T-helper 2 cell (primary cell): ENCODE measurements around the gene DESI2.
"Not testable (repeated sequence)": the region's sequence is repeated elsewhere in the genome, so short reads cannot be mapped to it uniquely, and the experiment has no call there.

ENCODE experiments used
- DNase-seq, 5 experiments: peaks; one replicate each; pipeline versions ENCODE4 v3.0.0 to v3.0.0-alpha.2; 2012 to 2022

Gene DESI2

DNA sequence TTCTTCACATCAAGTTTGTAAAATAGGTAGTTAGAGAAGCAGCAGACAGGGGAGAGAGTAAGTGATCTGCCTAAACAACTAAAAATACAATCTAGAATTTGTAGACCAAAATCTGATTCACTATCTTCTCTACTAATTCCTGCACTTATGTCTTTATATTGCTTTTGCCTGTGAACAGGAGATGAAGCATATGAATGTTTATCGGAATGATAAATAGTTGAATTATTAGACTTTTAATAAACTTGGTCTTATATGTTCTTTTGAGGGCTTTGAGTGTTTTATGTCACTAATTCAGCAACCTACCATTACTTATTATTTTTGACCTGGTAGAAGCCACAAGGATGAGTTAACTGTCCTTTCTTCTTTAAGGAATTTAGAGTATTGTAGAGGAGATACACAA is 2.3 kb downstream of the DESI2 start:
- no peak for DNase-seq

DNA sequence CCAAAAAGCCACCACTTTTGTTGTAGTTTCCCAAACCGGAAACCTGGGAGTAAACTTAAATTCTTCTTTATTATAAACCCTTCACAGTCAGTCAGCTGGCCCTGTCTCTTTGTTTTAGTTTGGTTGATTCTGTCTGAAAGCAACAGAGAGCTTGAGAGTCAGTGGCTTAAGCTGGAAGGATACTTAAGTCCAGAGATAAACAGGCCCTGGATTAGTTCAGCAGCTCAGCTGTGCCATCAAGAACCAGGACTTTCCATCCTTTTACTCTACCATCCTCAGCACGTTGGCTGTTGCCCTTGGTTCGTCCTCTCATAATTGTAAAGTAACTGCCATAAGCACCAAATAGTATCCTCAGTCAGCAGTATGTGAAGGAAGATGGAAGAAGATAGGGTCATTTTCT is 4.5 kb downstream of the DESI2 start:
- DNase-seq: no peak

DNA sequence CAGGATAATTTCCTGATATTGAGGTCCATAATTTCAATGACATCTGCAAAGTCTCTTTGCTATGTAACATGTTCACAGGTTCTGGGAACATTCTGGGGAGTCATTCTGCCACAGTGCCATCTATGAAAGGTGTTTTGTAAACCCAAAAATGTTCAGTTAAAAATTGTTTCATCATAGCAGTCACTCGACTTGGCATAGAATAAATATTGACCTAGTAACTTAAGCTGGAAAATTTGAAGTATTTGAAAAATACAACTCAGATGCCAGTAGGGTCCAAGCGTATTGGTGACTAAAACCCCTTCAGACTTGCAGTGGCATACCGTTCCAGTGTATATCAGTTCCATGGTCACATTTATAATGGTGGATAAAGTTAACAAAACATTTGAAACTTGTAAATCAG is 6.8 kb downstream of the DESI2 start:
- DNase-seq: no peak

DNA sequence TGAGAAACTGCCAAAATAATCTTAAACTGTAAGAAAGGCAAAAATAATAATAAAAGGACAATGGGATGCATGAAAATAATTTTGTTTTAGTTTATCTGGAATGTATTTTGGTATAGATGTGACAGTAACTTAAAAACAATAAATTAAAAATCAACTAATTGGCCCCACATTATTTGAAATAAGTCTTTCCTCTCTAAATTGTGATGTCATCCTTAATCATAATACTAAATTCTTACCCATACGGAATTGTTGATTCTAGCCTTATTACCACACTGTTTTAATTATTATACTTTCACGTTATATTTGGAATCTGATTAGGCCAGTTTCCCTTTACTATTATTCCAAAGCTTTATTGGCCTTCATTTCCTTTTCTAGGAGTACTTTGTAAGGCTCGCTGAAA is 7.7 kb downstream of the DESI2 start:
- DNase-seq: no peak

GRCh38 chr1:244661569-244662312 is 8.8 kb downstream of the DESI2 start:
- not testable (repeated sequence) for DNase-seq

DNA sequence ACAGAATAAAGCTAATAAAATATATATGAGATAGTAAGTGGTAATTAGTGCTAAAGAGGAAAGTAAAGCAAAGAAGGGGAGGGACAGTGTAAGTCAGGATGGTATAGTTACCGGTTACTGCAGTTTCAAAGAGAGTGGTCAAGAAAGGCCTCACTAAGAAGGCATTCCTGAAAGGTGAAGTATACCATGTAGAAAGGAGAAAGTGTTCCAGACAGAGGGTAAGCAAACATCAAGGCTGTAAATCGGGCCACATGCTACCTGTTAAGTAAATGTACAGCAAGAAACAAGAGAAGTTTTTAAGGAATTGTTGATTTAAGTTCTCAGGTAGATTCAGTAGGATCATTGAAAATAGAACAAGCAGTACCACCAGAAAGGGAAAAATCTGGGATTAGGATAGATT is 9.7 kb downstream of the DESI2 start:
- no peak for DNase-seq

DNA sequence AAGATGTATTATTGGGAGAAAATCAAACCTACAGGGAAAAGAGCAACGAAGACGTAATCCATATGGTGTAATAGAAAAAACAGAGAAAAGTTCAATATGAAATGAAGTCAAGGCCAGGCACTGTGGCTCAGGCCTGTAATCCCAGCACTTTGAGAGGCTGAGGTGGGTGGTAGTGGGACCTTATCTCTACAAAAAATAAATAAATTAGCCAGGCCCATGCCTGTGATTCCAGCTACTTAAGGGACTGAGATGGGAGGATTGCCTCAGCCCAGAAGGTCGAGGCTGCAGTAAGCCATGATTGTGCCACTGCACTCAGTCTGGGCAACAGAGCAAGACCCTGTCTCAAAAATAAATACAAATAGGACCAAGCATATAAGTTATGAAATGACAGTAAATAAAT is 11.4 kb downstream of the DESI2 start:
- DNase-seq: no peak

- peak in 1 of 5 experiments; percentile 49 for DNase-seq
Measured at GRCh38 chr1:244665771-244666217, 12.9 kb downstream of the DESI2 start.

GRCh38 chr1:244666672-244667418 is 13.9 kb downstream of the DESI2 start:
- DNase-seq: not testable (repeated sequence)

- no peak for DNase-seq
Measured at GRCh38 chr1:244667797-244668196, 14.9 kb downstream of the DESI2 start.

DNA sequence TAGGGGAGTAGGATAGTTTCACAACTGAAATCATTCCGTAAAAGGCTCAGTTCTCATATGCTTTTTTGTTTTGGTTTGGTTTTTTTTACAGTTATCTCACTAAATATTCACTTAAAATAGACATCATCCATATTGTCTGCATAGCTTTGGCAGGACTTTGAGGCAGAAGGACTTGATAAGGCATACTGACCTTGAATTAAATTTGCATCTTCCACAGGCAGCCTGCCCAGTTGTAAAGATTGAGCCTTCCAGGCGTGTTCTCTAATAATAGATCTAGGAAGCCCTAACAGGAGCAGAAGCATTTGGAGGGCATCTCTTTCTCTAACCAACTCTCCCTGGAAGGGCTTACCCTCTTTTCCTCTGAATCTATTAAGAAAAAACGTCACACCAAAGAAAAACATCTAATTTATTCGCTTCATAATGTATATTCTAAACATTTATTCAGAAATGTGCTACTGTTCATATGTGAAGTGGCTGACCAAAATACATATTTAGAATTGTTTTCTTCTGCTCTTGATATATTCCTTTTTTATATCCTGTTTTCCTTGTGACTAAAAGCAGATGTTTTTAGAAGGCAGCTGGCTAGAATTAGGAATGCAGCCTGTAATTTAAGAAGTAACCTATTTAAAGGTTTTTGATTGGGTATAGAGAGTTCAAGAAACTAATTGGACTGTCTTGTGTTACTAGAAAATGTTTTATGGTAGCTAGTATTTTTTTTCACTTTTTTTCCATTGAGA is 20.2 kb downstream of the DESI2 start:
- no peak for DNase-seq

DNA sequence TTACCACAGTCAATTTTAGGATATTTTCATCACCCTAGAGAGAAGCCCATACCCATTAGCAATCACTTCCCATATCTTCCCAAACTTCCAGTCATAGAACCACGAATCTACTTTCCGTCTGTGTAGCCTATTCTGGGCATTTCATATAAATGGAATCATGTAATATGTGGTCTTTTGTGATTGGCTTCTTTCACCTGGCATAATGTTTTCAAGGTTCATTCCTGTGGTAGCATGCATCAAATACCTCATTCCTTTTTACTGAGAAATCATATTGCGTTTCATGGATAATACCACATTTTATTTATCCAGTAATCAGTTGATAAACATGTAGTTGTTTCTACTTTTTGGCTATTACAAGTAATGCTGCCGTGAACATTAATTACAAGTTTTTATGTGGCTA is 21.5 kb downstream of the DESI2 start:
- no peak for DNase-seq

DNA sequence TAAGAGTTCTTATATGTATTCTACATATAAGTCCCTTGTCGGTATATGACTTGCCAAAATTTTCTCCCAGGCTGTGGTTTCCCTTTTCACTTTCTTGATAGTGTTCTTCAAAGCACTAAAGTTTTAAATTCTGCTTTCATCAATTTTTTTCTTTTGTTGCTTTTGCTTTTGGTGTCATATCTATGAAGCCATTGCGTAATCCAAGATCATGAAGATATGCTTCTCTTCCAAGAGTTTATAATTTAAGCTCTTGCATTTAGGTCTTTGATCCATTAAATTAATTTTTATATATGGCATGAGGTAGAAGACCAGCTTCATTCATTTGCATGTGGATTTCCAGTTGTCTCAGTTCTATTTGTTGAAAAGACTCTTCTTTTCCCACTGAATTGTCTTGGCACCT is 22.2 kb downstream of the DESI2 start:
- DNase-seq: no peak

DNA sequence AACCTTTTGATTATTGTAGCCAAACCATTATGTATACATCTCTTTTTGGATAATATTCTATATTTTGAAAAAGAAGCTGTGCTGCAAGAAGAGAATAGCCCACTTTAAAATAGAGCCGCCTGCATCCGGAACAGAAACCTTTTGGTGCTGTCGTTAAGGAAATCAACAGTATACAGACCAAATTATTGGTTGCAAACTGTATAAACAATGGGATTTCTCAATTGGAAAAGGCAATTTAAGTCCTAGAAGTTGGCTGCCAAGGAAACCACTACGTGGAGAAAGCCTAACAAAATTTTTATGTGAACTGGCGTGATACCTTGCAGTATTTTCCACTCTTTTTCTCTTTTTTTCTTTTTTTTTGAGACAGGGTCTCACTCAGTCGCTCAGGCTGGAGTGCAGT is 25.8 kb downstream of the DESI2 start:
- DNase-seq: no peak

- DNase-seq: no peak
Measured at GRCh38 chr1:244680667-244681066, 27.7 kb downstream of the DESI2 start.

- DNase-seq: not testable (repeated sequence)
Measured at GRCh38 chr1:244682087-244682486, 29.2 kb downstream of the DESI2 start.

GRCh38 chr1:244695937-244696336 is 43.0 kb downstream of the DESI2 start:
- no peak for DNase-seq

- no peak for DNase-seq
Measured at GRCh38 chr1:244699741-244700140, 46.8 kb downstream of the DESI2 start.

DNA sequence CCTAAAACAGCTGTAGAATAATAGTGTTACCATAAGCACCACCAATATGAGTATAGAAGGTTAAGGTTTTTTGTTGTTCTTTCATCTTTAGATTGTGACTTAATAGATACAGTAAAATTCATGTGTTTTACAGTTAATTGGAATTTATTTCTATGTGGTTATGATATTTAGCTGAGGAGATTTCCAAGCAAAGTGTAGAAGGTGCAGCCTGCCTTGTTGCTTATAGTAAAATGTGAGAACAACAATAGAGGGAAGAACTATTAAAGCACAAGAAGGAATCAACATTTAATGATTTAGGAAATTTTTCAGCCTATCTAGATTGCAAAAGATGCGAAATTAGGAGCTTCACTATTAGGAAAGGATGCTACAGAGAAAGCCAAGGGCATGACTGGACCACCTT is 47.9 kb downstream of the DESI2 start:
- DNase-seq: no peak

GRCh38 chr1:244702620-244703019 is 49.7 kb downstream of the DESI2 start:
- no peak for DNase-seq

GRCh38 chr1:244704107-244704506 is 51.2 kb downstream of the DESI2 start:
- no peak for DNase-seq

DNA sequence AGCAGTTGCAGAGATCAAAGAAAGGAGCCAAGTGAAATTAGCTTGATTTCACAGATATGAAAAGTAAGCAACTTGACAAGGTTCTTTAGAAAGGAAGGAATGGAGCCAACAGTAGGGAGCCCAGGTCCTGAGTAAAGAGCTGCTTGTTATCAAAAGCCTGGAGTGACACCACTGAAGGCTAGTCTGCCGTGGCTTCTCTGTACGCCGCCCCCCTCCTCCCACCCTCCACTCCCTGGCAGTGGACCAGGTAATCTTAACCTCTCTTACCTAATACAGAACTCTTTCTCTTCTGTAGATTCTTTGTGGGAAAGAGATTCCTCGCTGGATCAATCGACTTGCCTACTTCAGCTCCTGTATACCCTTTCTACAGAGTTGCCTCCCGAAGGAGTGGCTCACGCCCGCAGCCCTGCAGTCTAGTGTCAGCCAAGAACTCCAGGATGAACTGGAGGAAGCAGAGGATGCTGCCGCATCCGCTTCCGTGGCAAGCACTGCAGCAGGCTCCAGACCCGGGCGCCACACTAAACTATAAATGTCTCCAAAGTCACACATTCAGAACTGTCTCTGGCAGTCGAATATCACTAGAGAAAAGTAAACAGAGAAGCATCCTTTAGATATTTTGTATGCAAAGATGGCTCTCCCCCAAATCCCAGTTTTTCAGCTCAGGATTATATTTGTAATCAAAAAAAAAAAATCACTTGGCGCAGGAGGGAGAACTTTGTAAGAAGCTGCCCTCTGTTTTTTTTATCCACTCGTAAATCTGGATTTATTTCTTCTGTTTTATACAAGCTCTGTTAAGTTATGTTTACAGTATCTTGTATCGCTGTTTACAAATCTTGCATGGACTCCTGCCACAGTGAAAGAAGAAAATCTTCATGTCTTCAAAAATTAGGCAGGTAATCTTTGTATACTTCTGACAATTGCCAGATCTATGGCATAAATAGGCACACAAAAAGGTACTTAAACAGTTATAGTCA is 52.6 kb downstream of the DESI2 start:
- DNase-seq: no peak
